K562 (cell line): ENCODE data around the gene CNOT6. TPM values are rescaled to one million over a fixed set of nuclear protein-coding genes. Genes with fewer than 3 reads are reported as not detected.

Experiments
- ATAC-seq: fragments of 200-7000 bp; cut with Tn5 transposase; 3 replicates; pipeline ENCODE4 v1.9.1; 2020; ENCODE audit warnings: moderate library complexity
- BruUV-seq: library from RNA; stranded (reverse); fragments of 400-500 nt; replicated peaks from 2 replicates; lab custom pipeline; 2021; lab: Mats Ljungman, UMichigan
- CTCF ChIA-PET: fragments of 300-600 bp; formaldehyde crosslinking; extraction: SDS; loops from one replicate; lab custom pipeline; 2021; ENCODE audit warnings: low intra/inter-chr PET ratio; lab: Yijun Ruan, JAX
- POLR2A ChIA-PET: fragments of 300-600, 350-650 bp; sonication (Branson Sonifier 250); formaldehyde crosslinking; extraction: SDS; loops from one replicate; lab custom pipeline; 2021; ENCODE audit warnings: antibody characterized with exemption, inconsistent platforms; lab: Yijun Ruan, JAX
- DNase-seq, 4 experiments: peaks; one replicate each; pipeline versions ENCODE4 v3.0.0 to v3.0.0-alpha.2; 2011 to 2018; ENCODE audit warnings: low spot score in 3 of 4, mixed read lengths in 3 of 4; ENCODE audit errors: extremely low read depth in 1 of 4
- FAIRE-seq: peaks from 2 replicates; lab custom pipeline; 2011; peaks lifted over from hg19 to GRCh38; lab: Jason Lieb, UNC
- H2AFZ ChIP-seq: 2 replicates; pipeline ENCODE4 v1.6.0; 2011; ENCODE audit warnings: low read depth, low read length, control low read depth, inconsistent platforms
- H3K27ac ChIP-seq: fragments of 200-600 bp; 3 replicates; pipeline ENCODE4 v1.8.0; 2011; ENCODE audit warnings: low read depth, mild to moderate bottlenecking, control low read depth, inconsistent platforms, low read length, moderate library complexity, mixed read lengths; ENCODE audit errors: extremely low read depth
- H3K27me3 ChIP-seq, 2 experiments: fragments of 300-600 bp in 1 of 2; 2 replicates in 1 of 2; 3 replicates in 1 of 2; pipeline versions ENCODE4 v1.6.0 to v1.8.0; 2011; ENCODE audit warnings: inconsistent platforms in 2 of 2, low read length in 2 of 2, mild to moderate bottlenecking in 1 of 2, mixed read lengths in 1 of 2, moderate library complexity in 1 of 2; ENCODE audit not compliant: control insufficient read depth in 2 of 2, insufficient read depth in 2 of 2
- H3K36me3 ChIP-seq: fragments of 300-600 bp; 3 replicates; pipeline ENCODE4 v1.8.0; 2011; ENCODE audit warnings: mild to moderate bottlenecking, low read length, inconsistent platforms; ENCODE audit not compliant: control insufficient read depth, insufficient read depth
- H3K4me1 ChIP-seq, 2 experiments: fragments of 200-600 bp in 1 of 2; replicated peaks in 1 of 2; 2 replicates in 1 of 2; 3 replicates in 1 of 2; pipeline versions ENCODE4 v1.5.1 to v1.8.0; 2011; ENCODE audit warnings: inconsistent platforms in 2 of 2, low read length in 2 of 2, mild to moderate bottlenecking in 1 of 2, mixed read lengths in 1 of 2, moderate library complexity in 1 of 2; ENCODE audit not compliant: control insufficient read depth in 2 of 2, insufficient read depth in 2 of 2
- H3K4me2 ChIP-seq: 2 replicates; pipeline ENCODE4 v1.6.1; 2011; ENCODE audit warnings: low read length, control low read depth, inconsistent platforms, mixed read lengths; ENCODE audit not compliant: insufficient read depth
- H3K4me3 ChIP-seq: fragments of 200-600 bp; sonication (generic), shearing (Covaris generic); 2 replicates; pipeline ENCODE4 v1.5.1; 2016; ENCODE audit warnings: control low read depth, inconsistent platforms
- H3K79me2 ChIP-seq: fragments of 200-600 bp; 3 replicates; pipeline ENCODE4 v1.8.0; 2011; ENCODE audit warnings: low read length, inconsistent platforms; ENCODE audit not compliant: control insufficient read depth, insufficient read depth
- H3K9ac ChIP-seq, 2 experiments: 2 replicates each; pipeline versions ENCODE4 v1.6.0 to v1.6.1; 2011; ENCODE audit warnings: low read depth in 2 of 2, low read length in 2 of 2, control low read depth in 1 of 2, inconsistent platforms in 1 of 2, mild to moderate bottlenecking in 1 of 2, mixed read lengths in 1 of 2; ENCODE audit not compliant: insufficient read depth in 1 of 2
- H3K9me1 ChIP-seq: one replicate; pipeline ENCODE4 v1.6.0; 2011; ENCODE audit warnings: inconsistent platforms, mild to moderate bottlenecking, low read length, moderate library complexity; ENCODE audit not compliant: control insufficient read depth, insufficient read depth
- H3K9me3 ChIP-seq: replicated peaks from 2 replicates; pipeline ENCODE4 v1.5.1; 2011; ENCODE audit warnings: low read depth, low read length, inconsistent platforms; ENCODE audit not compliant: control insufficient read depth, insufficient read depth
- H4K20me1 ChIP-seq: replicated peaks from 2 replicates; pipeline ENCODE4 v1.6.1; 2011; ENCODE audit warnings: low read length, inconsistent platforms, mixed read lengths; ENCODE audit not compliant: control insufficient read depth, insufficient read depth
- GATAD2B ChIP-seq: fragments of 450-650 bp; IDR thresholded peaks from 2 replicates; pipeline ENCODE4 v1.6.1; 2017; ENCODE audit warnings: mild to moderate bottlenecking, borderline replicate concordance
- SMARCE1 ChIP-seq: fragments of 450-650 bp; IDR thresholded peaks from 2 replicates; pipeline ENCODE4 v1.7.1; 2016; ENCODE audit warnings: mild to moderate bottlenecking
- WGBS: fragments of 100-300 bp; shearing (Covaris generic); methylation state at CpG from one replicate; pipeline ENCODE4 v1.1.6; 2016; ENCODE audit warnings: low coverage, mixed read lengths; ENCODE audit not compliant: insufficient coverage; ENCODE audit errors: missing lambda C conversion rate; 5-methylcytosine and 5-hydroxymethylcytosine counted together
- in situ Hi-C: fragments of 300-500 bp; cut with MboI; formaldehyde crosslinking; loops from 4 replicates; pipeline ENCODE4 v1.15.0; 2018; ENCODE audit warnings: inconsistent platforms, mixed read lengths
- intact Hi-C: fragments of 100-400 bp; cut with micrococcal nuclease; formaldehyde crosslinking; loops from 2 replicates; pipeline ENCODE4 v1.14.2; 2022
- polyA plus RNA-seq, 8 experiments: library from polyadenylated mRNA; depleted of rRNA in 4 of 8; stranded (reverse) in 5 of 8; unstranded in 3 of 8; fragments of >200 nt; fragmentation: Nextera tagmentation in 2 of 8; fragmentation: Illumina TruSeq in 1 of 8; extraction: Ambion mirVana in 2 of 8; extraction: Trizol in 1 of 8; gene quantifications; 2 replicates each; pipeline versions ENCODE4 v1.2.1 to v1.2.3, GENCODE V29; 2011 to 2014; ENCODE audit warnings: inconsistent platforms in 1 of 8, missing spikeins in 1 of 8
- total RNA-seq, 7 experiments: library from RNA; depleted of rRNA in 6 of 7; stranded (reverse); fragments of >200 nt in 6 of 7; fragmentation: Illumina TruSeq in 2 of 7; extraction: Trizol in 2 of 7; gene quantifications; 2 replicates each; pipeline versions ENCODE4 v1.2.1 to v1.2.3, GENCODE V29; 2011 to 2021; ENCODE audit warnings: low replicate concordance in 1 of 7
- TF ChIP-seq, protein P1 (sequence below): fragments of 450-650 bp; IDR thresholded peaks from 2 replicates; pipeline ENCODE4 v1.6.1; 2016; ENCODE audit warnings: mild to moderate bottlenecking, moderate library complexity

Gene CNOT6
- total and polyA plus RNA-seq, 9 of the 15 experiments (the other 6 are each of a cell fraction or from before 2014, with no cell fraction given) = 4.9 to 32.4 (median 14.0) TPM

DNA sequence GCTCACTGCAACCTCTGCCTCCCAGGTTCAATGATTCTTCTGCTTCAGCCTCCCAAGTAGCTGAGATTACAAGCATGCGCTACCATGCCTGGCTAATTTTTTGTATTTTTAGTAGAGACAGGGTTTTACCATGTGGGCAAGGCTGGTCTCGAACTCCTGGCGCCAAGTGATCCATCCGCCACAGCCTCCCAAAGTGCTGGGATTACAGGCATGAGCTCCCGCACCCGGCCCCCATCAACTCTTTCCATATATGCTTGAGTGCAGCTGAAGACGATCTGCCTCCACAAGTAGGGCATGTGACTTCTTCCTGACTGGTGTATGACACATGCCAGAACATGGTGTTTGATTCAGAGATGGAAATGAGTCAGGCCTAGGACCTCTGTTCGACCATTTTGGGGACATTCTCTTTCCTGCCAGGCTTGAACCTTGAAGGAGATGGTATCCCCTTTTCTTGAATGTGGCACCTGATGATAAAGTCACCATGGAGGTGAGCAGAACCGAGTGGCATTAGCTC, 7.5 kb upstream of the CNOT6 start:
- no peak overlapping the region for H3K4me3 ChIP-seq
- H3K79me2 ChIP-seq = no peaks in the 10 kb centered on the region
- no peaks in the 10 kb centered on the region for H4K20me1 ChIP-seq
- POLR2A ChIA-PET = no interaction called here
- 77% methylated on average over 9 of the region's 9 CpGs for WGBS
- in situ Hi-C loops (no loop called here), intact Hi-C loops (no loop called here)
- CTCF ChIA-PET = no interaction called here
- no peak overlapping the region for H3K4me2 ChIP-seq
- ATAC-seq (no peak), FAIRE-seq (no peak), DNase-seq (no peak)
- peaks cover 0 to 20% of the 10 kb centered on the region in 2 experiments; a peak in 3 of 5 replicates for H3K27me3 ChIP-seq
- no peak overlapping the region for H3K9ac ChIP-seq
- no peaks in the 10 kb centered on the region; a peak in 1 of 5 replicates for H3K4me1 ChIP-seq
- H3K27ac ChIP-seq = no peak overlapping the region
- no peak overlapping the region for H2AFZ ChIP-seq
- TF ChIP-seq, protein P1, sequence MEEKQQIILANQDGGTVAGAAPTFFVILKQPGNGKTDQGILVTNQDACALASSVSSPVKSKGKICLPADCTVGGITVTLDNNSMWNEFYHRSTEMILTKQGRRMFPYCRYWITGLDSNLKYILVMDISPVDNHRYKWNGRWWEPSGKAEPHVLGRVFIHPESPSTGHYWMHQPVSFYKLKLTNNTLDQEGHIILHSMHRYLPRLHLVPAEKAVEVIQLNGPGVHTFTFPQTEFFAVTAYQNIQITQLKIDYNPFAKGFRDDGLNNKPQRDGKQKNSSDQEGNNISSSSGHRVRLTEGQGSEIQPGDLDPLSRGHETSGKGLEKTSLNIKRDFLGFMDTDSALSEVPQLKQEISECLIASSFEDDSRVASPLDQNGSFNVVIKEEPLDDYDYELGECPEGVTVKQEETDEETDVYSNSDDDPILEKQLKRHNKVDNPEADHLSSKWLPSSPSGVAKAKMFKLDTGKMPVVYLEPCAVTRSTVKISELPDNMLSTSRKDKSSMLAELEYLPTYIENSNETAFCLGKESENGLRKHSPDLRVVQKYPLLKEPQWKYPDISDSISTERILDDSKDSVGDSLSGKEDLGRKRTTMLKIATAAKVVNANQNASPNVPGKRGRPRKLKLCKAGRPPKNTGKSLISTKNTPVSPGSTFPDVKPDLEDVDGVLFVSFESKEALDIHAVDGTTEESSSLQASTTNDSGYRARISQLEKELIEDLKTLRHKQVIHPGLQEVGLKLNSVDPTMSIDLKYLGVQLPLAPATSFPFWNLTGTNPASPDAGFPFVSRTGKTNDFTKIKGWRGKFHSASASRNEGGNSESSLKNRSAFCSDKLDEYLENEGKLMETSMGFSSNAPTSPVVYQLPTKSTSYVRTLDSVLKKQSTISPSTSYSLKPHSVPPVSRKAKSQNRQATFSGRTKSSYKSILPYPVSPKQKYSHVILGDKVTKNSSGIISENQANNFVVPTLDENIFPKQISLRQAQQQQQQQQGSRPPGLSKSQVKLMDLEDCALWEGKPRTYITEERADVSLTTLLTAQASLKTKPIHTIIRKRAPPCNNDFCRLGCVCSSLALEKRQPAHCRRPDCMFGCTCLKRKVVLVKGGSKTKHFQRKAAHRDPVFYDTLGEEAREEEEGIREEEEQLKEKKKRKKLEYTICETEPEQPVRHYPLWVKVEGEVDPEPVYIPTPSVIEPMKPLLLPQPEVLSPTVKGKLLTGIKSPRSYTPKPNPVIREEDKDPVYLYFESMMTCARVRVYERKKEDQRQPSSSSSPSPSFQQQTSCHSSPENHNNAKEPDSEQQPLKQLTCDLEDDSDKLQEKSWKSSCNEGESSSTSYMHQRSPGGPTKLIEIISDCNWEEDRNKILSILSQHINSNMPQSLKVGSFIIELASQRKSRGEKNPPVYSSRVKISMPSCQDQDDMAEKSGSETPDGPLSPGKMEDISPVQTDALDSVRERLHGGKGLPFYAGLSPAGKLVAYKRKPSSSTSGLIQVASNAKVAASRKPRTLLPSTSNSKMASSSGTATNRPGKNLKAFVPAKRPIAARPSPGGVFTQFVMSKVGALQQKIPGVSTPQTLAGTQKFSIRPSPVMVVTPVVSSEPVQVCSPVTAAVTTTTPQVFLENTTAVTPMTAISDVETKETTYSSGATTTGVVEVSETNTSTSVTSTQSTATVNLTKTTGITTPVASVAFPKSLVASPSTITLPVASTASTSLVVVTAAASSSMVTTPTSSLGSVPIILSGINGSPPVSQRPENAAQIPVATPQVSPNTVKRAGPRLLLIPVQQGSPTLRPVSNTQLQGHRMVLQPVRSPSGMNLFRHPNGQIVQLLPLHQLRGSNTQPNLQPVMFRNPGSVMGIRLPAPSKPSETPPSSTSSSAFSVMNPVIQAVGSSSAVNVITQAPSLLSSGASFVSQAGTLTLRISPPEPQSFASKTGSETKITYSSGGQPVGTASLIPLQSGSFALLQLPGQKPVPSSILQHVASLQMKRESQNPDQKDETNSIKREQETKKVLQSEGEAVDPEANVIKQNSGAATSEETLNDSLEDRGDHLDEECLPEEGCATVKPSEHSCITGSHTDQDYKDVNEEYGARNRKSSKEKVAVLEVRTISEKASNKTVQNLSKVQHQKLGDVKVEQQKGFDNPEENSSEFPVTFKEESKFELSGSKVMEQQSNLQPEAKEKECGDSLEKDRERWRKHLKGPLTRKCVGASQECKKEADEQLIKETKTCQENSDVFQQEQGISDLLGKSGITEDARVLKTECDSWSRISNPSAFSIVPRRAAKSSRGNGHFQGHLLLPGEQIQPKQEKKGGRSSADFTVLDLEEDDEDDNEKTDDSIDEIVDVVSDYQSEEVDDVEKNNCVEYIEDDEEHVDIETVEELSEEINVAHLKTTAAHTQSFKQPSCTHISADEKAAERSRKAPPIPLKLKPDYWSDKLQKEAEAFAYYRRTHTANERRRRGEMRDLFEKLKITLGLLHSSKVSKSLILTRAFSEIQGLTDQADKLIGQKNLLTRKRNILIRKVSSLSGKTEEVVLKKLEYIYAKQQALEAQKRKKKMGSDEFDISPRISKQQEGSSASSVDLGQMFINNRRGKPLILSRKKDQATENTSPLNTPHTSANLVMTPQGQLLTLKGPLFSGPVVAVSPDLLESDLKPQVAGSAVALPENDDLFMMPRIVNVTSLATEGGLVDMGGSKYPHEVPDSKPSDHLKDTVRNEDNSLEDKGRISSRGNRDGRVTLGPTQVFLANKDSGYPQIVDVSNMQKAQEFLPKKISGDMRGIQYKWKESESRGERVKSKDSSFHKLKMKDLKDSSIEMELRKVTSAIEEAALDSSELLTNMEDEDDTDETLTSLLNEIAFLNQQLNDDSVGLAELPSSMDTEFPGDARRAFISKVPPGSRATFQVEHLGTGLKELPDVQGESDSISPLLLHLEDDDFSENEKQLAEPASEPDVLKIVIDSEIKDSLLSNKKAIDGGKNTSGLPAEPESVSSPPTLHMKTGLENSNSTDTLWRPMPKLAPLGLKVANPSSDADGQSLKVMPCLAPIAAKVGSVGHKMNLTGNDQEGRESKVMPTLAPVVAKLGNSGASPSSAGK = peak; percentile 71
- TF ChIP-seq SMARCE1 = no peak
- TF ChIP-seq GATAD2B = no peak
- H3K9me1 ChIP-seq = no peaks in the 10 kb centered on the region
- no TSS peak for BruUV-seq
- H3K9me3 ChIP-seq = no peaks in the 10 kb centered on the region
- no peaks in the 10 kb centered on the region for H3K36me3 ChIP-seq
